Fibroblast of skin of left biceps (primary cell): ENCODE results near the gene CASK.

Experiments used
- DNase-seq, 2 experiments: peaks; one replicate each; pipeline ENCODE4 v3.0.0-alpha.2; 2013; ENCODE audit warnings: low read depth in 2 of 2

The CASK gene

DNA sequence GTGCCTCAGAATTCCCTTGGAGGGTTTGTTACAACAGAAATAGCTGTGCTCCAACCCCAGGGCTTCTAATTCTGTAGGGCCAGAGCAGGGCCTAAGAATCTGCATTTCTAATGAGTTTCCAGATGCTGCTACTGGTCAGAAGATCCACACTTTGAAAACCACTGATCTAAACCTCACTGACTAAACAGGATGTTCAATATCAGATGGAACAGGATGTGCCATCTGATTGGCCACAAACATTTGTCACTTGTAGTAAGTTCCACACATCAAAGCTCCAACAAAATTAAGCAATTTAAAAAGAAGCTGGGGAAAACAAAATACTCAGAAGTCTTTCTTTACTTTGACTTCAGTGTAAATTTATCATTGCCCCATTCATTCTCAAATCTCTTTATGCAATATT, 14.3 kb downstream of the CASK start:
- no peak for DNase-seq

DNA sequence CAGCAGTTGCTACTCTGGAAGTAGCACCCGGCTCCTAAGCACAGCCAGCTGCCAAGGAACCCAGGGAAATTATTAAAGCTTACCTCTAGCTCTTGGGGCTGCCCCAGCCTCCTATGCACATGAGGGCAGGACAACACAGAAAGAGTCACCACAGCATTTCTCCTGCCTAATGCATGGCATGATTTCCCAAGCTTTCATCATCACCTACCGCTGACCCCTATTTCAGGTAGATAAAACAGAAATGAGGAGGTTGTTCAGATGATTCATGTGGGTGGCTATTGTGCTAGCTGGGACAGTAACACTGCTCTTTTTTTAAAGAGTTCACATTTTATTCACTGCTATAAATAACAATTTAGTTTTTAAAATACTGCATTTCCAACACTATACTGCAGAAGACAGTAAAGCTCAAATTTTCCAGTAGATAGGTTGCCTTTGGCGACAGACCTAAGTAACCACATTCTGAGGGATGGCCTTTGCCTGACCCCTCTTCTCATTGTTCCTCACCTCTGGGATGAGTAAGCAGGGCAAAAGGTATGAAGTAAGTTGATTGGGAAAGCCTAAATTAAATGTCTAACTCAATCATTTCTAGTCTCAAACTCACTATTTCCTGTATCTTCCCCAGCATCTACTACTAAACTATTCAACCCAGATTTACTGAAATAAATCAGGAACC, 16.7 kb downstream of the CASK start:
- DNase-seq: no peak

DNA sequence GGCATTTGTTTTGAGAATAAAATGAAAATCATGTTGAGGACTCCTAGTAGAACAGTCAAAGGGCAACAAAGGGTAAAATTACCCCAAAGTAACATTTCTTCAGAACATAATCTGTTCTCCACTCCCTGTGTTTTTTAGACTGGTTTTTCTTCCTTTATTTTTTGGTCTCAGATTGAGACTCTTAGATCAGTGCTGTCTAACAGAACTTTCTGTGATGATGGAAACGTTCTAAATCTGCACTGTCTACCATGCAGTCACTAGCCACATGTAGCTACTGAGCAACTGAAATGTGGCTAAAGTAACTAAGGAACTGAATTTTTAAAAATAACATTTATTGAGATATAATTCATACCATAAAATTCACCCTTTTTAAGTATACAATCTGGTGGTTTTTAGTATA, 19.8 kb downstream of the CASK start:
- no peak for DNase-seq

DNA sequence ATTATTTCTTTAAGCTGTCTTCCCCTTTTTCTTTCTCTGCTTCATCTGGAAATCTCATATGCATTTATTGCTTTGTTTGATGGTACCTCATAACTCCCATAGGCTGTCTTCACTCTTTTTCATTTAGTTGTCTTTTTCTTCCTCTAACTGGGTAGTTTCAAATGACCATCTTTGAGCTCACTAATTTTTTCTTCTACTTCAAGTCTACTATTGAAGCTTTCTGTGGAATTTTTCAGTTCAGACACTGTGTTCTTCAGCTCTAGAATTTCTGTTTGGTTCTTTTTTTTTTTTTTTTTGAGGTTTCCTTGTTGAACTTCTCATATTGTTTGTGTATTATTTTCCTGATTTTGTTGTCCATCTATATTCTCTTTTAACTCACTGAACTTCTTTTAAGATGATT, 23.0 kb downstream of the CASK start:
- DNase-seq: no peak

DNA sequence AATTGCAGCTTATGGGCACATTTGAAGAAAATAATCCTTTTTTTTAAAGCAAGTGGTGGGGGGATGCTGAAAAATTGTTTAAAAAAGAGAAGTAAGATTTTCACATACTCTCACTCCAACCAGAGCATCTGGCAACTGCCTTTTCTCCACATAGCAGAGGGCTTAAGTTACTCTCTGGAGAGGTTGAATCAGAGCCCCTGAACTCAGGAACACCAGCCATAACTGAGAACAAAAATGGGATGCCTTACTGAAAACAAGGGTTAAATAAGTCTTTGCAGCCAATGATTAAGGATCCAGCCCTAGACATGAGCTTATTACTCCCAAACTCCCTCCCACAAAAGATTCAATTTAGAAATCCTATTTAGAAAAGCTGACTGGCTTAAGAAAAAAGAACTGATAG, 27.5 kb downstream of the CASK start:
- DNase-seq: peak in 1 of 2 experiments; percentile 11

DNA sequence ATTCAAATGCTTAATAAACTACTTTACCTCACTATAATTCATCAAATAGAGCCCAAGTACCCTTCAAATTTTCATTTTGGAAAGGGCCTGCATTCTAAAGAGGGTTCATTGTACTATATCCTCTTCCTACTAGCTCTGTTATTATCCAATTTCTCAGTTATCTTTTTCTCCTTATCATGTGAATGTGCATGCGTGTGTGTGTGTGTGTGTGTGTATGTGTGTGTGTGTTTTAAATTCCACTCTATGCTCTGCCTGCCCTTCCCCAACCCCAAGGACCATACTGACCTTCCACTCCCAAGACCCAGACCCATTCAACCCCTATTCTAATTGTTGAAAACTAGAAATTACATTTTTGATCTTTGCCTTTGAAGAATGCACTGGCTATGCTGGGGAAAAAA, 33.3 kb downstream of the CASK start:
- no peak for DNase-seq

DNA sequence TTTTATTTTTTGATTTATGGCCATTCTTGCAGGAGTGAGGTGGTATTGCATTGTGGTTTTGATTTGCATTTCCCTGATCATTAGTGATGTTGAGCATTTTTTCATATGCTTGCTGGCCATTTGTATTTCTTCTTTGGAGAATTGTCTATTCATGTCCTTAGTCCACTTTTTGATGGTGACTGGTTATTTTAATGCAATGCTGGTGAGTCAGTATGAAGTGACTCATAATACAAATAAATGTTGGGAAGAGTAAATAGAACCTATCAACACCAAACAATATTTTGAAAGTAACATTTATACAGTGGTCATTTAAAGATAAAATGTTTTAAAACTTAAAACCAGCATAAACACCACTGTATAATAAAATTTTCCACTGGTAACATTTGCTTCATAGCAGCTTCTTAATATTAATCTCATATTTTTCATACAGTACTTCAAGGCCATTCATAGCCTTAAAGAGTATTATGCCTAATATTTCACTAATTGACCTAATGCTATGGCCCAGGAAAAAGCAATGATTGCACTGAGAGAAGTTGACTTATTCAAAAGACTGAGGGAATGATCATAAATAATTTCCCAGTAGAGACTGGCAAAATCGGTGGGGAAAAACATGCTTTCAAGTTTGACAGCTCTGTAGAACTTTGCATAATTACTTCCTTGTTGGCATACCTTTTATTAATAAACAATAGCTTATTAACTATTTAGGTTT, 33.9 kb downstream of the CASK start:
- no peak for DNase-seq

DNA sequence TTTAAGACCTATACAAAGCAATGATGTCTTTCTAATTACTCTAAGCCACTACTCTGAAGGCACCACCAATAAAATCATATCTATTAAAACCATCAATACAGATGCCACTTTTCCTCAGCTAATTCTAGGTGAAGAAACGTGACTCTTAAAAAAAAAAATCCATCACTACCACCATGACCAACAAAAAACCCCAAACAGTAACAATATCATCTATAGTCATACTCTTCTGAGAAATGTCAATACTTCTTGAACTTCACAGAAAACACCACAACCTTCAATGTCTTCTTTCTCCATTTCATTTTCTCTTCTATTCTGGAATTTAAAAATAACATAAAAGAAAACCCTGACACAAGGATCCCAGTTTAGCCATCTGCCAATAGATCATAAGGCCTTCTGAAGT, 35.7 kb downstream of the CASK start:
- no peak for DNase-seq

DNA sequence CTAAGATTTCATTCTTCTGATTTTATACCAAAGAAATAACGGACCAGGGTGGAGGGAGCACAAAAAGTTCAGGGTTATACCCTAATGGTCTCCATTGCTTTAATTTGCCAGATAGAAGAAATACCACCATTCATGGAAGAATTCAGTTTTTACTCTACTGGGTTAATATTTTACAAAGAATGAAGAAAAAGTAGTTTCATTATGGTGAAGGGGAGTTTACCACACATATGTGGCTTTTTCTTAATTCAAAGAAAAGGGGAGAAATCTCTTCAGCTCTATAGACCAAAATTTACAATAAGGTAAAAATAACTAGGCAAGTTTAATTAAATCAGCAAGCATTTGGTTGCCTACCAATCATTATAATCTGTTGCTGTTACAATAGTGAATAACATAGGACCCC, 37.6 kb downstream of the CASK start:
- DNase-seq: no peak

DNA sequence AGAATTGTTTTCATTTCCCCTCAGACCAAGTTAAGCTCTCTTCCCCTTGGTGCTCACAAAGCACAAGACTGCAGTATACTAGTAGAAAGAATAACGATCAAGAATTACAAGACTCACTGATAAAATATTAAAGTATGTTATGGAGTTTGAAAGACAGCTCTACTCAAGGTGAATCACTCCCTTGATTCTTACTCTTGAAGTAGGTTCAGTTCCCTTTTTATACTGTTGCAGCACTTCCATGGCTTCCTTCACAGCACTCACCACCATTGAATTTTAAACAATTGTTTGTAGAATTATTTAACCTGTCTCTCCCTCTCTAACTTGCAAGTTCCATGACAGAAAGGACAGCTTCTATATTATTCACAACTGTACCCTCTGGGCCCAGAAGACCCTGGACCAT, 42.2 kb downstream of the CASK start:
- no peak for DNase-seq

DNA sequence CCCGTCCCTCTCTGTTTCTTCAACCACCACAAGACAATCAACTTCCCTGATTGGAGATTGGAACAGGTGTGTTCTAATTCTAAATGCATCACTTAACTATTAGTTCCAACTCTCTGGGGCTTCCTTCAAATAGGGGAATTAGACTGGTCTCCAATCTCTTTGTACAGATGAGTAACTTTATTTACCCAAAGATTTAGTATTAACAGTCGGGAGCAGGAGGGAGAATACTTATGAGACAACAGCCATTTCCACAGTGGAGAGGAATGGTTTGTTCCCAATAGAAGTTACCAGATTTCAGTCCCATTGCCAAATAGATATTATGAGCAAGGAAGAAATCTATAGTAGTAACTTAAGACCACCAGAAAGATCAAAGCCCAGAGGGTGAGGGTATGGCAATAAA, 46.2 kb downstream of the CASK start:
- no peak for DNase-seq

DNA sequence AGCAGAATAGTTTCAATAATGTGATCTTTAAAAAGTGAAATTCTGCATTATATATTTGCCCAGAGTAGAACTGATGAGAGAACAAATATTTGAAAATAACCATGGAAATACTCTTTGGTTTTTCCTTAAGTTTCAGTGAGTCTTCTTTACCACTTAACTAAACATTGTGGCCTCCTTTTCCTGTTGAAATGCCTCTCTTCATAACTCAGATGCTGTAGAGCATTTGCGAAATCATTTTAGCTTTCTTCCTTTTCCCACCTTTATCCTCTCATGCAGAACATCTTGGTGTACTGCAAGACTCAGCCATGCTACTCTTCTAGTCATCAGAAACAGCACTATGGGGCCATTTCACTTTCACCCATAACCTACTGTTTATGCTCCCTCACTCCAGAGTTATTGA, 48.2 kb downstream of the CASK start:
- DNase-seq: peak in 1 of 2 experiments; percentile 1

DNA sequence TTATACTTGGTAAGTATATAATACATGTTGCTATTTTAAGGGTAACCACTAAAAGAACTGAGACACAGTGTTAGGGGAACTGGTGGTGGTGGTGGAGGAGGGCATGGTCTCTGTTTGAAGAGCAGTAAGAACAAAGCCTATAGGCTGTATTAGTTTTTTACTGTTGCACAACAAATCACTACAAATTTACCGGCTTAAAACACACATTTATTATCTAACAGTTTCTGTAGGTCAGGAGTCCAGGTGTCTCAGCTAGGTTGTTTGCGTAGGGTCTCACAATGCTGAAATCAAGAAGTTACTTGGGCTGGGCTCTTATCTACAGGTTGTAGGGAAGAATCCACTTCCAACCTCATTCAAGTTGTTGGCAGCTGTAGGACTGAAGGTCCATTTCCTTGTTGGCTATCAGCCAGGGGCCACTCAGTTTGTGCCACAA, 52.6 kb downstream of the CASK start:
- DNase-seq: no peak

DNA sequence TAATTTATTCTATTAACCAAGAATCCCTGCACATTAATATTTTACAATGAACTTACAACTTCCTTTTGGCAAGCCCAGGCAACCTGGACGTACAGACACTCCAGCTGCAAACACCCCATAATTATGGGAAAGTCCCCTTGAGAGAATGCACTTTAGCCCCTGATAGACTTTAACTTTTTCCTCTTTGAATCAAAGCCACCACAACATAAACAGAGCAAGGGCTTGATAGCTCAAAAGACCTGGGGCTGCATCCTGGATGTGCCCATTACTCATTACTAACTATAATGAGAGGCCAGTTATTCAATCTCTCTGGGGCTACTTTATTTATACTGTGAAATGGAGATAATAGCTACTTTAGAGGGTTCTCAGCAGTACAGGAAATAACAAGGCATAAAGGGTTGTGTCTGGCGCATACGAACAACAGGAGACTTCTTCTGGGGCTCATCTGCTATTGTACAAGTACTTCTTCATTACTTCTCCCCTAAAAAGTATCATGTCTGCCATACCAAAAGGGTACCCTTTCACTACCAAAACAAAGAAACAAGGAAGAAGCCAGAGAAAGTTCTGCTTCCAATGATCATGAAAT, 54.9 kb downstream of the CASK start:
- DNase-seq: no peak

DNA sequence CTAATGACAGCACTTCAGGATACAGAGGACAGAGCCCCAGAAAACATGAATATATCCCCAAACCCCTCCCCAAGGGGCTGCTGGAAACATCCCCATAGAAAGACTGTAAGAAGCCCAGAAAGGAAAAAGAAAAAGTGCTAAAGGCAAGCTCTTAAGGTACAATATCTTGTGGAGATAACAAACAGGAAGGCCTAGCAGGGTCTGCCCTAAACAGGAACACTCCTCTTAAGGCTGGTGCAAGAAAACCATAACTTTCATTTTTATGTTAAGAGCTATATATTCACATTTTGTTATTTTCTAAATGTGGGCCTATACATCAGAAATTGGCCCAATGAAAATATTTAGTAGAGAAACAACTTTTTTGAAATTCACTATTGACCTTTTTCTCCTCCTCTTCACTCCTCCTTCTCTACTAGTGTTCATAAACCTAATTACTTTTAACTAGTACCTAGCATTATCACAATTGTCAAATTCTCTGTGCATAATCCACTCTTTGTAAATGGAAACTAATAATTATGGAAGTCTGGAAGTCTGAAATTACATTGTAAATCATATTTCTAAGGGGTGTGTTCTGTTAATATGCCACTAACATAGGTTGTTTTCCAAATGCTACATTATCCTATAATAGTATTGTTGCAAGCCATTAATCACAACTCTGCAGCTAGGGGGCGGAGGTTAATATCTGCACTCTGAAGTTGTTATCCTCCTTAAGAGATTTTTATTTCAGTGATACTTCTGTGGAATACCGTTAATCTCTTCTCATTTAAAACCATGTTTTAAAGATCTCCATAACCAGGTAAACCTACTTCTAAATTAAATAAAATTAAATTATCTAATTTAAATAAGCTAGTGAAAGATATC, 59.8 kb downstream of the CASK start:
- no peak for DNase-seq

DNA sequence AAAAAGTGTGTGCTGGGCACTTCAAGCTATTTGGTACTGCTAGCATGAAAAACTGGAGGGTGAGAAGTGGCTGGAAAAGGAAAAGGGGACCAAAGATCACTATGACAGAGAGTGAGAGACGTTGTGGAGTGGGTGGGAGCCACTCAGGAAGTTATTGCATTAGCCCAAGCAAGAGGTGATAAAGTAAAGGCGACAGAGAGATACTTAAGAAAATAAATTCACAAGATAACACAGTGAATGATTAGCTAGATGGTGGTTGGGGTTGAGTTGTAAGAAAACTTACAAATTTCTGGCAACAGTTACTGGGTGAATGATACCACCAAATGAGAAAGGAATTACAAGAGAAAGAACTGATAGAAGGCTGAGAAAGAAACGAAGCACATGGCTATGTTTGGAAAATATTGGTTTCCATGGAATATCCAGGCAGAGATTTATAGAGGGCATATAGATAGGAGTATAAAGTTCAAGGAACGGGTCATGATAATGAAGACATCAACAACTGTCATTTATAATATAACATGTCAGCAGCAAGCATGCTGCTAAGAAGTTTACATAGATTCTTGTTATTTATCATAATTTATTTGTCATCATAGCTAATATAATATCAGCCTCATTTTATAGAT, 60.7 kb downstream of the CASK start:
- DNase-seq: no peak

DNA sequence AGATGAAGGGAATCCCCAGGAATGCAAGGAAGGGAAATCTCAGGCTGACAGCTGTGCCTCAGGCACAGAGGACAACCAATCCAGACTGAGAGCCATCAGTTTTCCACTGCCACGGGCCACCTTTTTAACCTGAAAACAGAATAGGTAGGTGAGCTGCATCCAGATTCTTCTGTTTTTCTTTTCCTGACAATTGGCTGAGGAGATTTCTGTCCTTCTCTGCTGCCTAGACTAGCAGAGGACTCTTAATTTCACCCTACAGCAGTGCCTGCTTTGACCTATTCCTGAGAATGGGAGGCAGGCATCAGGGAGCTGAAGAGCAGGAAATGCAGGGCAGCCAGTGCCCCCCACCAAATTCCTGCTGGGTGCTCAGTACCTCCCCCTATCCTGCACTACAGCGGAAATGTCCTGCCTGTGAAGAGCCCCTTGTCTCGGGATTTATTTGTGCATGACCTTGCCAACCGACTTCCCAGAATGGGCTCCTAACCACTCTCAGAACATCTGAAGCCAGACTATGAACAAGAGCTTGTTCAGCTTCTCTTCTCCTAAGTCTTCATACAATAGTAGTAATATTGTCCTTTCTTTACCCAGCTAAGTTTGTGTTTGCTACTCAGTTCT, 65.1 kb downstream of the CASK start:
- no peak for DNase-seq

DNA sequence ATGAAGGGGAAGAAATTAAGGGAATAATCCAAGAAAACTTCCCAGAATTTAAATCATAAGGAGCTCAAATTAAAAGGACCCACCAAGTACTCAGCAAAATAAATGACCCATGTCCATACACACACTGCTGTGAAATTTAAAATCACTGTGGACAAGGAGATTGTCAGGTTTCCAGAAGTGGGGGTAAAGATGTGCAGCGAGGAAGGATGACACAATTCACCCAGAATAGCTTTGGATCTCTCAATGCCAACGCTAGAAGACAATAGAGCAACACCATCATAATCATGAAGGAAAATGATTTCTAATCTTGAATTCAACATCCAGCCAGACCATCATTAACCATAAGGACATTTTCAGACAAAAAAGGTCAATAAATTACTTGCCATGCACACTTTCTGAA, 65.7 kb downstream of the CASK start:
- DNase-seq: no peak

DNA sequence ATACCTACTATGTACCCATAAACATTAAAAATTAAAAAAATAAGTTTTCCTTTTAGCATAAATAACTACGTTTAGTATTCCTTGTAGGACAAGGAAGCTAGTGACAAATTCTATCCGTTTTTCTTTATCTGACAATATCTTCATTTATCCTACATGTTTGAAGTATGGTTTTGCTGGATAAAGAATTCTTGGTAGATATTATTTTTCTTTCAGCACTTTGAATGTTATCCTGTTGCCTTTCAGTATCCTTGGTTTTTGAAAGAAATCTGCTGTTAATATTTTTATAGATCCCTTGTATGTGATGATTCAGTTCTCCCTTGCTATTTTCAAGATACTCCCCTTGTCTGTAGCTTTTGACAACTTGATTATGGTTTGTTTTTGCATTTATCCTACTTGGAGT, 76.6 kb downstream of the CASK start:
- DNase-seq: no peak

DNA sequence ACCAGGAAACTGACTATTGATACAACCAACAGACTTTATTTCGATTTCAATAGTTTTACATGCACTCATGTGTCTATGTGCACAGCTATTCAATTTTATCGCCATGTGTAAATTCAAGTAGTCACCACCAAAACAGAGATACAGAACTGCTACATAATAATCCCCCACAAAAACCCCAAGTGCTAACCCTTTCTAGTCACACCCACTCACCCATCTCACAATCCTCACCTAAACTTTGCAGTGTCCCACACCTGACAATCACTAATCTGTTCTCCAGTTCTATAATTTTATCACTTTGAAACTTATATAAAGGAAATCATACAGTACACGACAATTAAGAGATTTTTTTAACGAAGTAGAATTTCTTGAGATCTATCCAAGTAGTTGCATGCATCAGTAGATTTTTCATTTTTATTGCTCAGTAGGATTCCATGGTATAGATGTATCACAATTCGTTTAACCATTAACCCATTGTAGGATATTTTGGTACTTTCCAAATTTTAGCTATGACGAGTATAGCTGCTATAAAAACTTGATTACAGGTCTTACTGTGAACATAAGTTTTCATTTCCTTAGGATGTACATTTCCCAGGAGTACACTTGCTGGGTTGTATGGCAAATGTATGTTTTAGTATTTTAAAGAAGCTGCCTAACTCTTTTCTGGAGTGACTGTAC, 85.9 kb downstream of the CASK start:
- no peak for DNase-seq

DNA sequence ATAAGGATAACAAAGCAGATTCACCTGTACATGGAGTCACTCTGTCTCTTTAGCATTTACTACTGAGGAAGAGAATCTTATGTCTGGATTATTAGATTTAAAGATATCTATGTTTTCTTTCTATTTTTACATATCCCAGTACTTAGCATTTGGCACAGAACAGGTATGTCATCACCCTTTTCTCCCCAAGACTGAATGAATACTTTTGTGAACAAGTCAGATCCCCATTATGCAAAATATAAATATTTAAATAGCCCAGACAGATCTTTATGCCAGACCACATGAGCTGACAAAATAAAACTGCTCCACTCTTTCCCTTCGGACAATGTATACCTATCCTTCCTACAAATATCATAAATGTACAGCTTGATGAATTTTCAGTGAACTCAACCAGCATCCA, 94.5 kb downstream of the CASK start:
- peak in 1 of 2 experiments; percentile 9 for DNase-seq
